Endometrium (tissue), 2 donors: ENCODE results near the gene ARL15.
"Not testable (repeated sequence)": the region's sequence is repeated elsewhere in the genome, so short reads cannot be mapped to it uniquely, and the experiment has no call there.

Experiments used
- FAIRE-seq: peaks from 2 replicates; lab custom pipeline; 2012; peaks lifted over from hg19 to GRCh38; lab: Jason Lieb, UNC
- donor health status: control.
- donor health status: control.

Gene ARL15

GRCh38 chr5:54310433-54311175 lies at the start of gene ARL15:
TSS of gene ARL15 (minus strand) at chr5:54310573.
- peak; percentile 96 for FAIRE-seq

DNA sequence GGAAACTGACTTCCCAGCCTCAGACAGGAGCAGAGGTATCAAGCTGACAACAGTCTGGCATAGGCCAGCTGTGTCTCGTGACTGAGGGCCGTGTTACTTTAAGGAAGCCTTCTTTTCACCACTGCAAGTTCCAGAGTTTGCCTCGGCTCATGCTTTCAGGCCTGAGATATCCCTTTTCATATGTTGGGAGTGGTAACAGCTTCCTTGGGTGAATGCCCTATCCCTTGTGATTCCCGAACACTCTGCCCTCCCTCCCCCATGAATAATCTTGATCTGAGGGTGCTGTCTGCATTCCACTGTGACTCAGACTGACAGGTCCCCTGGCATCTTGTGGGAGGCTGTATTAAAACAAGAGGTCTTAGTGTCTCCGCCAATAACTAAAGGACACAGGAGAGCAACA lies 49.7 kb upstream of the ARL15 start:
- no peak for FAIRE-seq

GRCh38 chr5:54357408-54358058 lies 47.2 kb upstream of the ARL15 start:
- no peak for FAIRE-seq

DNA sequence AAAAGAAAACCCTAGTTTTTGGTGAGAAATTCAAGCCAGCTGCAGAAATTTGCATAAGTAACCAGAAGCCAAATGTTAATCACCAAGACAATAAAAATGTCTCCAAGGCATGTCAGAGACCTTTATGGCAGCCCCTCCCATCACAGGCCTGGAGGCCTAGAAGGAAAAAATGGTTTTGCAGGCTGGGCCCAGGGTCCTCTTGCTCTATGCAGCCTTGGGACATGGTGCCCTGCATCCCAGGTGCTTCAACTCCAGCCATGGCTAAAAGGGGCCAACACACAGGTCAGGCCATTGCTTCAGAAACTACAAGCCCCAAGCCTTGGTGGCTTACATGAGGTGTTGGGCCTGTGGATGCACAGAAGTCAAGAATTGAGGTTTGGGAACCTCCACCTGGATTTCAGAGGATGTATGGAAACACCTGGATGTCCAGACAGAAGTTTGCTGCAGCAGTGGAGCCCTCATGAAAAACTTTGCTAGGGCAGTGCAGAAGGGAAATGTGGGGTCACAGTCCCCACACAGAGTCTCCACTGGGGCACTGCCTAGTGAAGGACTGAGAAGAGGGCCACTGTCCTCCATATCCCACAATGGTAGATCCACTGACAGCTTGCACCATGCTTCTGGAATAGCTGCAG lies 43.7 kb upstream of the ARL15 start:
- not testable (repeated sequence) for FAIRE-seq

DNA sequence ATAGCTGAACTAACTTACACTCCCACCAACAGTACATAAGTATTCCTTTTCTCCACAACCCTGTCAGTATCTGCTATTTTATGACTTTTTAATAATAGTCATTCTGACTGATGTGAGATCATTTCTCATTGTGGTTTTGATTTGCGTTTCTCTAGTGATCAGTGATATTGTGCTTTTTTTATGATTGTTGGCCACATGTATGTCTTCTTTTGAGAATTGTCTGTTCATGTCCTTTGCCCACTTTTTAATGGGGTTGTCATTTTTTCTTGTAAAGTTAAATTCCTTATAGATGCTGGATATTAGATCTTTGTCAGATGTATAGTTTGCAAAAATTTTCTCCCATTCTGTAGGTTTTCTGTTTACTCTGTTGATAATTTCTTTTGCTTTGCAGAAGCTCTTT lies 42.2 kb upstream of the ARL15 start:
- not testable (repeated sequence) for FAIRE-seq

DNA sequence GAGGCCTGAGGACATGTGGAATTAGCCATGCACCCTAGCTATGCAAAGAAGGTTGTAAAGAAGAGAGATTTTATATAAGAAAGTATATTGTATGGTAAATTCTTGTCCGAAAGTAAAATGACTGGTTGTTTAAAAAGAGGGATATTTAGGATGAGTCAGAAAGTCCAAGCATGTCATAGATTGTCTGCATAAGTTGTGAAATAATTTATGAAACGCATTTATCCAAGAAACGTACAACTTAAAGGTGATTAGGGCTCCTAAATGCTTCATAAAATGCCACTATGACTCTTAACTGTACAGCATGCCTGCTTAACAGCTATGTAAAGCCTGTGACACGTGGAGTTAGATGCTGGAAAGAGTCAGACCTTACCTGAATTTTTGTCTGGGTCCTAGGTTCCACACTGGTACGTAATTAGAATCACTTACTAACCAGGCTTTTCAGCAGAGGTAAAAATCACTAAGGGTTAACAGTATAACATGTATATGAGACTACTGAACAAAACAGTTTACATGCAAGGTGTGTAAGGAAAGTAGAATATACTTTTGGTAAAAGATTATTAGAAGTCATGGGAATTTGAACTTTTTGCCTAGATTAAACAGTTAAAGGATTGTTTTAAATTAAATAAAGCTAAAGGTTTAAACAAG lies 37.0 kb upstream of the ARL15 start:
- no peak for FAIRE-seq

DNA sequence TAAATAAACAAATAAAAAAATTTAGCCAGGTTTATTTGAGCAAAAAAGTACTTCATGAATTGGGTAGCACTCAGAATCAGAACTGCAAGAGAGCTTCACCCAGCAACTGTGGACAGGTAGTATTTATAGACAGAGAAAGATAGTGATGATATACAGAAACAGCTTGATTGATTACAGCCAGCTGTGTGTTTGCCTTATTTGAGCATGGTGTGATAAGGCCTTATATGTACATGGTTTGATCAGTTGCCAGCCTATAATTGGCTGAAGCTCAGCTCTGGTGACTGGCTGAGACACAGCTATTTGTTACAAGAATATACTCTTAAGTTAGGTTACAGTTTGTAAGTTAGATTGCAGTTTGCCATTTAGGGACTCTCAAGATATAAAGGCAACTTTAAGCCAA lies 34.3 kb upstream of the ARL15 start:
- FAIRE-seq, result no peak

GRCh38 chr5:54341971-54342370 lies 31.6 kb upstream of the ARL15 start:
- FAIRE-seq, result no peak

DNA sequence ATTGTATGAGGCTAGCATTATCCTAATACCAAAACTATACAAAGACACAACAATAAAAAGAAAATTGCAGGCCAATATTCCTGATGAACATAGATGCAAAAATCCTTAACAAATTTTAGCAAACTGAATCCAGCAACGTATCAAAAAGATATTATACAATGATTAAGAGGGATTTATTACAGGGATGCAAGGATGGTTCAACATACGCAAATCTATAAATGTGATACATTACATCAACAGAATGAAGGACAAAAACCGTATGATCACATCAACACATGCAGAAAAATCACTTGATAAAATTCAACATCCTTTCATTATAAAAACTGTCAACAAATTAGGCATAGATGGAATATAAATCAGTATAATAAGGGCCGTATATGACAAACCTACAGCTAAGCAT lies 27.1 kb upstream of the ARL15 start:
- no peak for FAIRE-seq

DNA sequence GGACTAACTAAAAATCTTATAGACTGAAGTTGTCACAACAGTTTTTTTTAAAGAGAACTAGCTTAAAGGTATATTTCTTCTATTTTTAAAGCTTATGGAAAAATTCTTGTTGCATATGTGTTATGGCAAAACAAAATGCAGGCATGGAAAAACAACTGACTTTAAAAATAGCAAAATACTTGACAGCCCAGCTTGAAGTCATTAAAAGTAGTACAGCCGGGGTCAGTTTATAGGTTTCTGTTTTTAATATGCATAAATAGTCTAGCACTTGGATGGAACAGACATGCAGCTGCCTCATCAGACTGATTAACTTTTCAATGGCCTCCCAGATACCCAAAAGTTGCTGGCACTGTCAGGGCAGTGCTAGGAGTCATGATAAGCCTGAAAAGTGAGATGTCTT lies 22.3 kb upstream of the ARL15 start:
- peak; percentile 94 for FAIRE-seq

DNA sequence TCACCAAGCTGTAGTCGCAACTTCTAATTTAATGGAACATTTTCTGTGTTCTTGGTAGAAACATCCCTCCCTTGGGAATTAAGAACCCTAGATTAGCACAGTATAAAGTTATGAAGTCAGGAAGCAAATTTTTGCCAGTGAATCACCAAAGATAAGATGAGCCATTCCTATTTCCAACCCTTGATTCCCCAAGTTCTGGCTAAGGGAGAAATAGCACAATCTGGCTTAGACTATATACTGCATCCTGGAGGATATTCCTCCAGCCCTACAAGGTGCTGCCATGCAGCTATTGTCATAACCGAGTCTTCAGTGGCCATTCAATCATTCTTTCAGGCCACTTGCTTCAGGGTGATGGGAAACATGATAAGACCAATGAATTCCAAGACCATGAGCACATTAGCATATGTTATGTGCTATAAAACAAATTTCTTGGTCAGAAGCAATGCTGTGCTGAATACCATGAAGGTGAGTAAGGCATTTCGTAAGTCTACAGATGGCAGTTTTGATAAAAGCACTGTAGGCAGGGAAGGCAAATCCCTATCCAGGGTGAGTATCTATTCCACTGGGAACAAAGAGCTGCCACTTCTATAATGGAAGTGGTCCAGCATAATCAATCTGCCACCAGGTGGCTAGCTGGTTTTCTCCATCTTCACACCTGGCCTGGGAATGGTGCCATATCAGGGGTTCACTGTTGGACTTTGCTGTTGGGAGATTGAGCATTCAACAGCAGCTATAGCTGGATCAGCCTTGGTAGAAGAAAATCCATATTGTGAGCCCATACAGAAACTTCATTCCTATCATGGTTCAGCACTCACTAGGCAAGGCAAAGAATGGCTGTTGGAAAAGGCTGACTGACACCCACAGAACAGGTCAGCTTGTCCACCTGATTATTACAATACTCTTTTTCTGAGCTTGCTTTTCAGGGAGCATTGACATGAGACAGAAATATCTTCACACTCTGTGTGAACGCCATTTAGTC lies 19.6 kb upstream of the ARL15 start:
- FAIRE-seq, result no peak

DNA sequence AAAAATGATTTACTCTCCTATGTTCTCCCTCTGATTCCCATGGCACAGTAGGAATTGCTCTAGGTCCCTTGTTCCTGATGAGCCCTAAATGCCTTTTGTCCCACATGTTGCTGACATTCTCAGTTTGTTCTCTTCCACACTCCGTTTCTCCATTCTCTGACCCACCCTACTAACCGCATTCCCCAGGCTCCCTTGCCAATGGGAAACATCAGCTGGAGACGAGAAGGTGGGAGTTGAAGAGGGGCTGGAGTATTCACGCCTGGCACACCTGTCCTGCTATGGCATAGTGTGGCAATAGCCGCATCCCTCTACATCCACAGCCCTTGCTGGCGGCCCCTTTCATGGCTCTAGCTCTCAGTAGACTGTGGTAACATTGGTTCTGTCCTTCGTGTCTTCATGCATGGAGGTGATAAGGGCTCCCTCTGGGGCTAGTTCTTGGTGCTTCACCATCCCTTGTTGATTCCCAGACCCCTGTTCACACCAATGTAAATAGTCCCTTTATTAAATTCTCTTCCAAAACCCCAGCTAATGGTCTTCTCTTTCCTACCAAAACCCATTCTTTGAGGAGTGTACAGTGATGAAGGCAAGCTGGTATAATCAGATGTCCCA lies 16.4 kb upstream of the ARL15 start:
- no peak for FAIRE-seq

GRCh38 chr5:54325610-54326311 lies 15.4 kb upstream of the ARL15 start:
- no peak for FAIRE-seq

DNA sequence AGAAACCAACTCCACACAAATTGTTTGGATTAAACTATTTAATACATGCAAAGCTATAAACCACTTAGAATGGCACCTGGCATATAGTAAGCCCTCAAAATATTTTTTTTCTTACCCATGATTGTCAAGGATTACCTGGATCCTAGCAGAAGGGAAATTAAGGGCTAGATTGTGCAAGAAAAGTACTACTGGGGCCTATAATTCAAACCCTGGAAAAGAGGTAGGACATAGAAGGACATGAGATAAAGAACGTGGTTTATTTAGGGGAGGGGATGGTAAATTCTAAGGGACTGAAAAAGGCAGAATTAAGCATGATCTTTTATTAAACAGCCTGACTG lies 14.9 kb upstream of the ARL15 start:
- no peak for FAIRE-seq

DNA sequence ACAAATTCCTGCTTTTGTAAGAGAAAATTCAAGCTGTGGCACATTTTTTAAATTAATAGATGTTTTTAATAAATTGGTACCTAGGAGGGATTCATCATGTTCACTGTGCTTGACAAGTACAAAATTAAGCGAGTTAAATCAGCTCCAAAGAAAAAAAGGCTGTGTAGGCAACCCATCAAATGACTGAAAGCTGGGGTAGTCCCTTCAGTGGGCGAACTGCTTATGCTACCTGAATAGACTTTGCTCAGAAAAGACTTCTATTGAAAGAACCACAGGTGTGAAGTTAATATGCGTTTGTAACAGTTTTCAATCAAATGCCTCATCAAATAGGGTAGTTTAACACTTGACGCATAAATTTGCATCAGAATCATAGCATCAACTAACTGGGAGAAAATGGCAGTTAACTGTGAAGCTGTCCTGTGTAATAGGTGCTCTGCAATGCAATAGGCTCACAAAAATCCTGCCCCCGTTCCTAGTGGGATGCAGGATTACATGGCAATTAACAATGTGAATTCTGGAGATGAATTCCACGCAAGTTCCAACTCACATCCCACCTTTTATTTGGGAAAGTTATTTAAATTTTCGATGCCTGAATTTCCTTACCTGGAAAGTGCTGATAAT lies 14.4 kb upstream of the ARL15 start:
- no peak for FAIRE-seq

DNA sequence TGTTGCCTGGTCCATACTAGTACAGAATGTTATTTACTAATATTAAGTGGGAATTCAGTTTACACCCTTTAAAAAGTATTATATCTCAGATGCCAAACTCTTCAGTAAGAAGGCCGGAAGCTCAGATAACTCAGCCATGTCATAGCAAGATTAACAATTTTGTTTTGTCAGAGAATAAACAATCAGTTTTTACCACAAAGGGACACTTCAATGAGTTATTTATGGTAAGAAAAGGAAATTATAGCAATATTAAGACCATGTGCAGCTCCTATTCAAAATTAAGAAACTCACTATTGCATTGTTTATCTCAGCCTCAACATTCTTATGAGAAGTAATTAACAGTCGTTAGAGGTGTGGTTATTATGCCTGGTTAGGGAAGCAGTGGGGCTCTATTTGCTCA lies 13.1 kb upstream of the ARL15 start:
- no peak for FAIRE-seq

DNA sequence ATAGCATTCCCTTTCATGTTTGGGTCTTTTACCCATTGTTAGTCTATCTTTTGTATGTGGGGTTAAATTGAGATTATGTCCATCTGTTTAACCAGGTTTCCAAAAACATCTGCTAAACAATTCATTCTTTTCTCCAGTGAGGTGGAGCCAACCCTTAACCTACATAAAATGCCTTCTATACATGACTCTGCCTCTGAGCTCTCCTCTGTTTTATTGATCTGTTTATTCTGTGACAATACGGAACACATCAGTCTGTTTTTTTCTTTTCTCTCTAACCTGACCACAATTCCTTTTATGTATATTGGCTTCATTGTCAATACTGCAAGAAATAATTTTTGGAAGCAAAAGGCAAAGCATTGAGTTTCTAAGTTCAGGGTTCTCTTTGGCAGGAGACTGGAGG lies 9.9 kb upstream of the ARL15 start:
- FAIRE-seq, result no peak

- FAIRE-seq, result no peak
Measured at GRCh38 chr5:54317511-54318260, 7.3 kb upstream of the ARL15 start.

DNA sequence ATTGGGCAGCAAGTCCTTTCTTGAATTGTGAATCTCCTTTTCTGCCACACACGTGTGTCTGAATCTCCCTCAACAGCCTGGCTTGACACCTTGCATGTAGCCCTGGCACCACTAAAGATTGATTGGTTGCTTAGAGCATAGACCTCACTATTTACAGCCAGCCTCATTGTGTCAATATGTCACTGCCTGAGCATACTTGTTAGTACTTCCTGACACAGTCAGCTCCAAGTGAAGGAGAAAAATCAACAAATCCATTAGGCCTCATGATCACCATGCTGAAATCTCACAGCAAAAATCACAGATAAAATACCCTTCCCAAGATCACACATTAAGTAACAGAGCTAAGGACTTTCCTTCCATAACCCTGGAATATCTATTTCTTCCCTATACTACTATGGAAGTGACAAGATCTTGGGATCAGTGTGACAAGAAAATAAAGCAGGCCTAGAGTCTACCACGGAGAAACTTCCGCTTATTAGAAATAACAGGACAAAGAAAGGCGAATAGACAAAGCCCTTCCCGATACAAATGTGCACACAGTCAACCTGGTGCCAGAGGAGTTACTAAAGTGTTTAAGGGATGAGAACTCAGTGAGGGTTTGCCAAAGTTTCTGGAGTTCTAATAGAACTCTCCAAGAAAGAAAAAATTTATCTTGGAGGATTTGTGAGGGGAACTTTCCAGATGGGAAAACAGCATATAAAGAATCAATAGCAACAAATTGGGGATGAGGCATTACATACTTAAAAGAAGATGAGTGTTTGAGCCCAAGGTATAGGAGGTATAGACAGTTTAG lies 5.6 kb upstream of the ARL15 start:
- no peak for FAIRE-seq
